A549 treated with AZD9567 at 1 μM for 4 hours (cell line): ENCODE results near the gene C20orf204. TPM values are rescaled to one million over a fixed set of nuclear protein-coding genes. Genes with fewer than 3 reads are reported as not detected.

ENCODE experiments used
- total RNA-seq: library from RNA; stranded (reverse); fragments of 200-300 nt; extraction: Qiagen RNA extraction; gene quantifications from 5 replicates; pipeline ENCODE4 v1.2.3, GENCODE V29; 2022; ENCODE audit not compliant: insufficient read depth

Gene C20orf204, protein sequence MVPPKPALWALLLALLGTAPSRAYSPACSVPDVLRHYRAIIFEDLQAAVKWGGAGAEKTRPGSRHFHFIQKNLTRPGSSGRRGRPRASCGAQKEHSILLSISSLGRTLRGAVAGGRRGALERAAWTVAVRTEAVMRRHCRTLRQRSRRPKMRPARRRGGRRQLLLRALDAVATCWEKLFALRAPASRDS
- 0.32 to 0.64 TPM (median 0.42 TPM) in 4 of 5 replicates, not detected in the other for total RNA-seq

DNA sequence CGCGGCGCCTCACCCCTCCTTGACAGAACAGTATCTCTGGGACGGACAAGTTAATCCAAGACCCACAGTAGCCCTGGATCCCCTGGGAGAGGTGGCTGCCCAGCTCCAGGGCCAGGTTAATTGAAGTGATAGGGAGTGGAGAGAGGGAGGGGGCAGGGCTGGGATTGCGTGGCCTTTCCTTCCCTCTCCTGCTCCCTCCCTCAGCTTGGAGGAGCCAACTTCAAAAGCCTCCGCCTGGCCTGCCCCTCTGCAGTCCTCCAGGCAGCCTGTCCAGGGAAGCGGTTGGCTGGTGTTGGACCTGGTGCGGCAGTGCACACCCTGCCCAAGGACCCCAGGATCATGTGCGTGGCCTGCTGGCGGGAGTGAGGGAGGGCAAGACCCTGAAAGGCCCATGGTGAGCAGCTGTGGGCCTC lies at the start of gene C20orf204:
Gene C20orf204 (plus strand): TSS at position 250 of the 413 bp plus-strand sequence. CDS start 142 bp downstream, at position 392.

GRCh38 chr20:64049060-64049877 lies 13.3 kb downstream of the C20orf204 start, which contains the start of gene SOX18:
Gene SOX18 (minus strand): TSS chr20:64049639. CDS start chr20:64049516, 123 bp downstream.

GRCh38 chr20:64062596-64063388 lies 26.8 kb downstream of the C20orf204 start, which contains the start of gene TCEA2:
Gene TCEA2 (plus strand): TSS chr20:64063198. CDS start chr20:64063313, 115 bp downstream.

DNA sequence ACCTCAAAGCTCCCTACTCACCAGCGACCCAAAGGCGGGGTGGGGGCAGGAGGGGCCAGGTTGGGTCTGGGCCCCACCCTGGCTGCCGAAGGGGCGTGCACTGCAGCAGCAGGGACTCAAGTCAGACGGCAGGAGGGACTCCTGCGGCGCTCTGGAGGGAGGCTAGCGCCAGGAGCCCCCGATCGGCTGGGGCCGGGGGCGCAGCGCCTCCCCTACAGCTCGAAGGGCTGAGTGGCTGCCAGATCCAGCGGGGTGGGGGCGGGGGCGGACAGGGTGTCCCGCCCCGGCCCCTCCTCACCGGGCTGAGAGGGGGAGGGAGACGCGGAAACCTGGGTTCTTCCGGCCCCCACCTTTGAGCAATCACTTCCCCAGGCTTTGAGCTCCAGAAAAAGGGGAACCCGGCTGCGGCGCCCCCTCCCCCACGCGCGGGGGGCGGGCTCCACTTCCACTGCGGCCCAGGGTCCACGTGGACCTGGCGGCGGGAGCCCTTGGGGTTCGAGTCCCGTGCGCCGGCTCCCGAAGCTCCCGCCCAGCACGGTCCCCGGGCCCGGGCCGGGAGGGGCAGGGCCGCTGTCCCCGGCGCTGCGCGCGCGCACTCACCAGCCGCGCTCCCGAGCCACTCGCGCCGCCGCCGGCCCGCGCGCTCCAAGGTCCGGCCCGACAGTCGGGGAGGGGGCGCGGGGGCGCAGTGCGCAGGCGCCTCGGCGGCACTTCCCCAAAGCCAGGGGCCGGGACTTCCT lies 43.5 kb downstream of the C20orf204 start, which contains the start of gene RGS19:
Gene RGS19 (minus strand): TSS at position 246 of the 740 bp plus-strand sequence. CDS start 2,632 bp downstream, outside the sequence.

DNA sequence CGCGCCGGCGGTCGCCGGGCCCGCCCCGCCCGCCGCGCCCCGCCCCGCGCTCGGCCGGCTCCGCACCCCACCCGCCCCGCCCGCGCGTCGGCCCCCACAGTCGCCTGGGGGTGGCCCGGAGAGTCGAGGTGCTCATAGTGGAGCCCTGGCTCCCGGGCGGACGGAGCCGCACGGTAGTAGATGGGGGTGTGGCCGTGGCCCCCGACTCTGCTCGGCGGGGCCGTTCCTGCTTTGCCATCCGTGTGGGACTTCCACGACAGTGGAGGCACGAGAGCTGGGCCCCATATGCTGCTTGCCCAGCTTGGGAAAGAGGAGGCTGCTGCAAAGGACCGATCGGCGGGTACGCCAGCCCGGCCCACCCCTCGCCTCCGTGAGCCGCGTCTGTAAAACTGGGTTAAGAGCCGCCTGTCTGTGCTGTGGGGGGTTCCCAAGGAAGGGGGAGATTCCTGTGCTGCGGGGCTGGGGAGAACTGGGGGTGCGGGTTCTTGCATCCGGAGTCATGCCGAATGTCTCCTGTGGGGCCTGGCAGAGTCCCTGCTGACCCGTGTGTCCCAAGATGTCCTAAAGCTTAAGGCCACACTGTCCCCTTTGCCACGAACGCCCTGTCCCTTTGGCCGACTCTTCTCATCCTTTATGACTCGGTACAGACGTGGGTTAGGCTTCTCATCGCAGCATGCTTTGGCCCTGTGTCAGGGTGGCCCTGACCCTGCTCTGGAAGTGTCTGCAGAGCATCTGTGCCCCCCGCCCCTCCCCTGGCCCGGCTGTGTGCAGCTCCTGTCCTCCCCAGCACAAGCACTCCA lies 44.2 kb downstream of the C20orf204 start, which contains the start of gene OPRL1:
Gene OPRL1 (plus strand): TSS at position 70 of the 800 bp plus-strand sequence. CDS start 12,639 bp downstream, outside the sequence.

GRCh38 chr20:64083804-64084684 lies 48.1 kb downstream of the C20orf204 start, which contains the start of gene LKAAEAR1:
Gene LKAAEAR1 (minus strand): TSS chr20:64084398. CDS start chr20:64084219, 179 bp downstream.

Other genes starting within 250 kb of the C20orf204 start
- 0.58 to 1.1 TPM (median 0.80 TPM) in 4 of 5 replicates, not detected in the other for gene ZBTB46, start 204.9 kb upstream of the C20orf204 start, total RNA-seq
- 0.07 TPM in 1 of 5 replicates, not detected in the others for gene ABHD16B, start 174.7 kb upstream of the C20orf204 start, total RNA-seq
- 133 to 157 TPM (median 139 TPM) in 5 replicates for gene TPD52L2, start 170.9 kb upstream of the C20orf204 start, total RNA-seq
- gene DNAJC5, start 141.1 kb upstream of the C20orf204 start, total RNA-seq = 29.7 to 33.2 TPM (median 30.4 TPM) in 5 replicates
- 19.1 to 39.7 TPM (median 35.5 TPM) in 5 replicates for gene UCKL1, start 79.8 kb upstream of the C20orf204 start, total RNA-seq
- gene ZNF512B, start 66.3 kb upstream of the C20orf204 start, total RNA-seq = 8.7 to 13.9 TPM (median 12.9 TPM) in 5 replicates
- gene SAMD10, start 56.5 kb upstream of the C20orf204 start, total RNA-seq = 0.03 TPM in 1 of 5 replicates, not detected in the others
- gene PRPF6, start 55.0 kb upstream of the C20orf204 start, total RNA-seq = 54.2 to 57.0 TPM (median 55.7 TPM) in 5 replicates
- 1.6 to 2.8 TPM (median 2.2 TPM) in 4 of 5 replicates, not detected in the other for gene SOX18, start 13.5 kb downstream of the C20orf204 start, total RNA-seq
- 26.8 to 47.9 TPM (median 45.2 TPM) in 5 replicates for gene TCEA2, start 27.0 kb downstream of the C20orf204 start, total RNA-seq
- gene RGS19, start 43.3 kb downstream of the C20orf204 start, total RNA-seq = 27.5 to 33.6 TPM (median 33.2 TPM) in 5 replicates
- 0.61 to 1.1 TPM (median 0.94 TPM) in 5 replicates for gene OPRL1, start 43.9 kb downstream of the C20orf204 start, total RNA-seq
- 0.71 to 3.2 TPM (median 1.6 TPM) in 5 replicates for gene LKAAEAR1, start 48.2 kb downstream of the C20orf204 start, total RNA-seq
- gene NPBWR2, start 71.4 kb downstream of the C20orf204 start, total RNA-seq = not detected in 5 replicates
- gene MYT1, start 128.3 kb downstream of the C20orf204 start, total RNA-seq = 0.08 to 0.54 TPM (median 0.20 TPM) in 4 of 5 replicates, not detected in the other
- gene PCMTD2, start 219.6 kb downstream of the C20orf204 start, total RNA-seq = 8.8 to 13.0 TPM (median 11.7 TPM) in 5 replicates